Liver (tissue), 3 donors: ENCODE results near the gene FTO.

ENCODE experiments used
- EGR1 ChIP-seq, 2 donors: IDR thresholded peaks; 2 replicates each; pipeline ENCODE4 v1.6.1; 2016 to 2018; ENCODE audit warnings: antibody characterized with exemption in 2 of 2, low read depth in 2 of 2
- GABPA ChIP-seq, 2 donors: IDR thresholded peaks in 1 of 2; conservative IDR thresholded peaks in 1 of 2; 2 replicates each; pipeline ENCODE4 v1.6.1; 2016; ENCODE audit warnings: antibody characterized with exemption in 2 of 2, mild to moderate bottlenecking in 1 of 2, moderate library complexity in 1 of 2
- HNF4A ChIP-seq, 2 donors: conservative IDR thresholded peaks; 2 replicates each; pipeline ENCODE4 v1.6.1; 2016; ENCODE audit warnings: antibody characterized with exemption in 2 of 2, mild to moderate bottlenecking in 2 of 2
- HNF4G ChIP-seq: IDR thresholded peaks from 2 replicates; pipeline ENCODE4 v1.6.1; 2016; ENCODE audit warnings: antibody characterized with exemption
- JUND ChIP-seq, 2 donors: IDR thresholded peaks; 2 replicates each; pipeline ENCODE4 v1.6.1; 2016; ENCODE audit warnings: antibody characterized with exemption in 2 of 2
- RAD21 ChIP-seq, 2 donors: IDR thresholded peaks; 2 replicates each; pipeline ENCODE4 v1.6.1; 2016; ENCODE audit warnings: antibody characterized with exemption in 2 of 2, mild to moderate bottlenecking in 2 of 2
- SP1 ChIP-seq: IDR thresholded peaks from 2 replicates; pipeline ENCODE4 v1.6.1; 2018; ENCODE audit warnings: antibody characterized with exemption, mild to moderate bottlenecking
- TAF1 ChIP-seq: conservative IDR thresholded peaks from 2 replicates; pipeline ENCODE4 v1.6.1; 2016; ENCODE audit warnings: antibody characterized with exemption, mild to moderate bottlenecking
- YY1 ChIP-seq: IDR thresholded peaks from 2 replicates; pipeline ENCODE4 v1.6.1; 2016; ENCODE audit warnings: antibody characterized with exemption, mild to moderate bottlenecking
- TF ChIP-seq, protein P1 (sequence below): fragments of 150-350 bp; IDR thresholded peaks from 2 replicates; pipeline ENCODE4 v1.5.1; 2017; ENCODE audit warnings: improper control_type of control experiment, low read depth, low read length; ENCODE audit not compliant: missing input control
- TF ChIP-seq, protein P2 (sequence below): IDR thresholded peaks from 2 replicates; pipeline ENCODE4 v1.6.1; 2016; ENCODE audit warnings: antibody characterized with exemption
- TF ChIP-seq, protein P3 (sequence below): IDR thresholded peaks from 2 replicates; pipeline ENCODE4 v1.6.1; 2016; ENCODE audit warnings: antibody characterized with exemption
- TF ChIP-seq, protein P4 (sequence below): IDR thresholded peaks from 2 replicates; pipeline ENCODE4 v1.6.1; 2016; ENCODE audit warnings: antibody characterized with exemption
- TF ChIP-seq, protein P5 (sequence below): IDR thresholded peaks from 2 replicates; pipeline ENCODE4 v1.6.1; 2016; ENCODE audit warnings: antibody characterized with exemption, mild to moderate bottlenecking
- donor health status: healthy.
- donor health status: healthy.

DNA sequence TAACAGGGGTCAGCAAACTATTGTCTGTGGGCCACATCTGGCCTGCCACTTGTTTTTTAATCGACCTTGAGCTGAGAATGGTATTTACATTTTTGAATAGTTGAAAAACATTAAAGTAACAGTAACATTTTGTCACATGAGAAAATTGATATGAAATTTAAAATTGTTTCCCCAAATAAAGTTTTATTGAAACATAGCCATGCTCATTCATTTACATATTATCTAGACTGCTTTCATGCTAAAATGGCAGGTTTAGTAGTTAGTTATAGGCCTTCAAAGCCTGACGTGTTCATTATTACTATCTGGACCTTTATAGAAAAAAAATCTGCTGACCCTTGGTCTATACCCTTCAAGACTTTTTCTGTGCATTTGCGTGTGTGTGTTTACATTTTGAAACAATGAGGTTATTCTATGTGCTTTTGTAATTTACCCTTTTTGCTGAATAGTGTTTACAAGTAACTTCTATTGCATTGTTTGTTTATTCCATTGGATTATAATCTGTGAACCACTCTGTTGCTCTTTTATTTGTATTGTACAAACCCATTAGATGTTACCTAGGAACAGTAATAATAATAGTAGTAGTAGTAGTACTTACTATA lies 37.1 kb downstream of the FTO start:
- TF ChIP-seq, protein P1, sequence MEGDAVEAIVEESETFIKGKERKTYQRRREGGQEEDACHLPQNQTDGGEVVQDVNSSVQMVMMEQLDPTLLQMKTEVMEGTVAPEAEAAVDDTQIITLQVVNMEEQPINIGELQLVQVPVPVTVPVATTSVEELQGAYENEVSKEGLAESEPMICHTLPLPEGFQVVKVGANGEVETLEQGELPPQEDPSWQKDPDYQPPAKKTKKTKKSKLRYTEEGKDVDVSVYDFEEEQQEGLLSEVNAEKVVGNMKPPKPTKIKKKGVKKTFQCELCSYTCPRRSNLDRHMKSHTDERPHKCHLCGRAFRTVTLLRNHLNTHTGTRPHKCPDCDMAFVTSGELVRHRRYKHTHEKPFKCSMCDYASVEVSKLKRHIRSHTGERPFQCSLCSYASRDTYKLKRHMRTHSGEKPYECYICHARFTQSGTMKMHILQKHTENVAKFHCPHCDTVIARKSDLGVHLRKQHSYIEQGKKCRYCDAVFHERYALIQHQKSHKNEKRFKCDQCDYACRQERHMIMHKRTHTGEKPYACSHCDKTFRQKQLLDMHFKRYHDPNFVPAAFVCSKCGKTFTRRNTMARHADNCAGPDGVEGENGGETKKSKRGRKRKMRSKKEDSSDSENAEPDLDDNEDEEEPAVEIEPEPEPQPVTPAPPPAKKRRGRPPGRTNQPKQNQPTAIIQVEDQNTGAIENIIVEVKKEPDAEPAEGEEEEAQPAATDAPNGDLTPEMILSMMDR: no peak
- TF ChIP-seq YY1 (no peak), EGR1 (IDR thresholded peaks at IDR 0.05; ENCODE audit: low read depth in 2 of 2) (no peak), RAD21 (IDR thresholded peaks at IDR 0.05) (no peak), HNF4G (no peak), JUND (IDR thresholded peaks at IDR 0.05) (no peak), TAF1 (no peak), SP1 (no peak), GABPA (IDR thresholded peaks at IDR 0.05 in 1 of 2, conservative IDR thresholded peaks at IDR 0.05 in 1 of 2) (no peak), HNF4A (conservative IDR thresholded peaks at IDR 0.05) (no peak)
- TF ChIP-seq, protein P2, sequence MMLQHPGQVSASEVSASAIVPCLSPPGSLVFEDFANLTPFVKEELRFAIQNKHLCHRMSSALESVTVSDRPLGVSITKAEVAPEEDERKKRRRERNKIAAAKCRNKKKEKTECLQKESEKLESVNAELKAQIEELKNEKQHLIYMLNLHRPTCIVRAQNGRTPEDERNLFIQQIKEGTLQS: no peak
- TF ChIP-seq, protein P3, sequence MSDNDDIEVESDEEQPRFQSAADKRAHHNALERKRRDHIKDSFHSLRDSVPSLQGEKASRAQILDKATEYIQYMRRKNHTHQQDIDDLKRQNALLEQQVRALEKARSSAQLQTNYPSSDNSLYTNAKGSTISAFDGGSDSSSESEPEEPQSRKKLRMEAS: no peak
- TF ChIP-seq, protein P4, sequence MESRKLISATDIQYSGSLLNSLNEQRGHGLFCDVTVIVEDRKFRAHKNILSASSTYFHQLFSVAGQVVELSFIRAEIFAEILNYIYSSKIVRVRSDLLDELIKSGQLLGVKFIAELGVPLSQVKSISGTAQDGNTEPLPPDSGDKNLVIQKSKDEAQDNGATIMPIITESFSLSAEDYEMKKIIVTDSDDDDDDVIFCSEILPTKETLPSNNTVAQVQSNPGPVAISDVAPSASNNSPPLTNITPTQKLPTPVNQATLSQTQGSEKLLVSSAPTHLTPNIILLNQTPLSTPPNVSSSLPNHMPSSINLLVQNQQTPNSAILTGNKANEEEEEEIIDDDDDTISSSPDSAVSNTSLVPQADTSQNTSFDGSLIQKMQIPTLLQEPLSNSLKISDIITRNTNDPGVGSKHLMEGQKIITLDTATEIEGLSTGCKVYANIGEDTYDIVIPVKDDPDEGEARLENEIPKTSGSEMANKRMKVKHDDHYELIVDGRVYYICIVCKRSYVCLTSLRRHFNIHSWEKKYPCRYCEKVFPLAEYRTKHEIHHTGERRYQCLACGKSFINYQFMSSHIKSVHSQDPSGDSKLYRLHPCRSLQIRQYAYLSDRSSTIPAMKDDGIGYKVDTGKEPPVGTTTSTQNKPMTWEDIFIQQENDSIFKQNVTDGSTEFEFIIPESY: no peak
- TF ChIP-seq, protein P5, sequence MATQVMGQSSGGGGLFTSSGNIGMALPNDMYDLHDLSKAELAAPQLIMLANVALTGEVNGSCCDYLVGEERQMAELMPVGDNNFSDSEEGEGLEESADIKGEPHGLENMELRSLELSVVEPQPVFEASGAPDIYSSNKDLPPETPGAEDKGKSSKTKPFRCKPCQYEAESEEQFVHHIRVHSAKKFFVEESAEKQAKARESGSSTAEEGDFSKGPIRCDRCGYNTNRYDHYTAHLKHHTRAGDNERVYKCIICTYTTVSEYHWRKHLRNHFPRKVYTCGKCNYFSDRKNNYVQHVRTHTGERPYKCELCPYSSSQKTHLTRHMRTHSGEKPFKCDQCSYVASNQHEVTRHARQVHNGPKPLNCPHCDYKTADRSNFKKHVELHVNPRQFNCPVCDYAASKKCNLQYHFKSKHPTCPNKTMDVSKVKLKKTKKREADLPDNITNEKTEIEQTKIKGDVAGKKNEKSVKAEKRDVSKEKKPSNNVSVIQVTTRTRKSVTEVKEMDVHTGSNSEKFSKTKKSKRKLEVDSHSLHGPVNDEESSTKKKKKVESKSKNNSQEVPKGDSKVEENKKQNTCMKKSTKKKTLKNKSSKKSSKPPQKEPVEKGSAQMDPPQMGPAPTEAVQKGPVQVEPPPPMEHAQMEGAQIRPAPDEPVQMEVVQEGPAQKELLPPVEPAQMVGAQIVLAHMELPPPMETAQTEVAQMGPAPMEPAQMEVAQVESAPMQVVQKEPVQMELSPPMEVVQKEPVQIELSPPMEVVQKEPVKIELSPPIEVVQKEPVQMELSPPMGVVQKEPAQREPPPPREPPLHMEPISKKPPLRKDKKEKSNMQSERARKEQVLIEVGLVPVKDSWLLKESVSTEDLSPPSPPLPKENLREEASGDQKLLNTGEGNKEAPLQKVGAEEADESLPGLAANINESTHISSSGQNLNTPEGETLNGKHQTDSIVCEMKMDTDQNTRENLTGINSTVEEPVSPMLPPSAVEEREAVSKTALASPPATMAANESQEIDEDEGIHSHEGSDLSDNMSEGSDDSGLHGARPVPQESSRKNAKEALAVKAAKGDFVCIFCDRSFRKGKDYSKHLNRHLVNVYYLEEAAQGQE: no peak
